EL (cell line): Measurements from ENCODE around the gene ZEB2.
"Not testable (repeated sequence)": the region's sequence is repeated elsewhere in the genome, so short reads cannot be mapped to it uniquely, and the experiment has no call there.

ENCODE experiments used
- DNase-seq: peaks from one replicate; pipeline ENCODE4 v3.0.0-alpha.2; 2016

The ZEB2 gene

GRCh38 chr2:144376460-144376859, 143.5 kb downstream of the ZEB2 start:
- no peak for DNase-seq

GRCh38 chr2:144374163-144374661, 145.7 kb downstream of the ZEB2 start:
- peak; percentile 24 for DNase-seq

GRCh38 chr2:144372410-144373080, 147.4 kb downstream of the ZEB2 start:
- DNase-seq, result peak; percentile 13

GRCh38 chr2:144370937-144371584, 148.9 kb downstream of the ZEB2 start:
- peak; percentile 38 for DNase-seq

- DNase-seq, result no peak
Observed at GRCh38 chr2:144369416-144369815, 150.5 kb downstream of the ZEB2 start.

GRCh38 chr2:144366825-144367429, 153.0 kb downstream of the ZEB2 start:
- no peak for DNase-seq

- DNase-seq, result peak; percentile 80
Observed at GRCh38 chr2:144364944-144365738, 154.8 kb downstream of the ZEB2 start.

GRCh38 chr2:144364247-144364646, 155.7 kb downstream of the ZEB2 start:
- DNase-seq, result not testable (repeated sequence)

- DNase-seq, result peak; percentile 63
Observed at GRCh38 chr2:144362401-144362800, 157.5 kb downstream of the ZEB2 start.

GRCh38 chr2:144361742-144362141, 158.2 kb downstream of the ZEB2 start:
- no peak for DNase-seq

- DNase-seq, result no peak
Observed at GRCh38 chr2:144359684-144360083, 160.2 kb downstream of the ZEB2 start.

- DNase-seq, result peak; percentile 64
Observed at GRCh38 chr2:144358979-144359541, 160.9 kb downstream of the ZEB2 start.

GRCh38 chr2:144358374-144358964, 161.4 kb downstream of the ZEB2 start:
- DNase-seq, result no peak

- DNase-seq, result peak; percentile 97
Observed at GRCh38 chr2:144357623-144358373, 162.1 kb downstream of the ZEB2 start.

GRCh38 chr2:144356402-144356801, 163.5 kb downstream of the ZEB2 start:
- no peak for DNase-seq

- DNase-seq, result peak; percentile 32
Observed at GRCh38 chr2:144354953-144355352, 165.0 kb downstream of the ZEB2 start.

GRCh38 chr2:144351687-144352086, 168.2 kb downstream of the ZEB2 start:
- DNase-seq, result peak; percentile 55

GRCh38 chr2:144350151-144350802, 169.6 kb downstream of the ZEB2 start:
- DNase-seq, result peak; percentile 35

GRCh38 chr2:144349674-144350073, 170.2 kb downstream of the ZEB2 start:
- no peak for DNase-seq

- no peak for DNase-seq
Observed at GRCh38 chr2:144348846-144349245, 171.1 kb downstream of the ZEB2 start.

- DNase-seq, result no peak
Observed at GRCh38 chr2:144346229-144346628, 173.7 kb downstream of the ZEB2 start.
